ENCODE results near the gene COL25A1.

Gene COL25A1

GRCh38 chr4:108839333-108839732 is 463.1 kb downstream of the COL25A1 start:
- DNase-seq: no peak

GRCh38 chr4:108838451-108838850 is 464.0 kb downstream of the COL25A1 start:
- no peak for DNase-seq

GRCh38 chr4:108834835-108835384 is 467.5 kb downstream of the COL25A1 start:
- no peak for DNase-seq

- no peak for DNase-seq
These were observed 468.2 kb downstream of the COL25A1 start for GRCh38 chr4:108834166-108834834.

GRCh38 chr4:108833046-108833445 is 469.4 kb downstream of the COL25A1 start:
- DNase-seq: no peak

- no peak for DNase-seq
These were observed 470.6 kb downstream of the COL25A1 start for GRCh38 chr4:108831886-108832285.

- DNase-seq: no peak
These were observed 471.2 kb downstream of the COL25A1 start for GRCh38 chr4:108831291-108831690.

GRCh38 chr4:108830509-108831244 is 471.8 kb downstream of the COL25A1 start:
- DNase-seq: peak; percentile 63

GRCh38 chr4:108829966-108830492 is 472.4 kb downstream of the COL25A1 start:
- DNase-seq: no peak

GRCh38 chr4:108828620-108829019 is 473.8 kb downstream of the COL25A1 start:
- no peak for DNase-seq

- DNase-seq: no peak
These were observed 476.7 kb downstream of the COL25A1 start for GRCh38 chr4:108825737-108826136.

GRCh38 chr4:108821351-108821930 is 481.0 kb downstream of the COL25A1 start:
- no peak for DNase-seq

GRCh38 chr4:108820492-108821350 is 481.7 kb downstream of the COL25A1 start:
- no peak for DNase-seq

GRCh38 chr4:108814326-108814725 is 488.1 kb downstream of the COL25A1 start:
- no peak for DNase-seq

GRCh38 chr4:108813261-108813660 is 489.2 kb downstream of the COL25A1 start:
- no peak for DNase-seq

- no peak for DNase-seq
These were observed 491.0 kb downstream of the COL25A1 start for GRCh38 chr4:108811486-108811885.

- no peak for DNase-seq
These were observed 492.4 kb downstream of the COL25A1 start for GRCh38 chr4:108810087-108810486.

GRCh38 chr4:108804648-108805273 is 497.7 kb downstream of the COL25A1 start:
- no peak for DNase-seq

GRCh38 chr4:108799306-108799705 is 503.2 kb downstream of the COL25A1 start:
- DNase-seq: no peak

- DNase-seq: no peak
These were observed 506.3 kb downstream of the COL25A1 start for GRCh38 chr4:108796173-108796572.

- DNase-seq: no peak
These were observed 506.7 kb downstream of the COL25A1 start for GRCh38 chr4:108795733-108796132.

GRCh38 chr4:108794136-108794535 is 508.3 kb downstream of the COL25A1 start:
- no peak for DNase-seq

Measured in NCI-H2029 (cell line).